Osteoblast (primary cell): ENCODE data around the gene SLC6A6. TPM values are rescaled to one million over a fixed set of nuclear protein-coding genes. Genes with fewer than 3 reads are reported as not detected.
A peak's percentile ranks its signal among the peaks of the same experiment; 100 is the strongest.

Experiments
- DNase-seq: peaks from one replicate; pipeline ENCODE4 v3.0.0; 2011; ENCODE audit warnings: low spot score, mixed read lengths; ENCODE audit not compliant: insufficient read length; ENCODE audit errors: missing footprints
- H2AFZ ChIP-seq: 2 replicates; pipeline ENCODE4 v1.6.0; 2011; ENCODE audit warnings: mild to moderate bottlenecking, low read length
- H3K27ac ChIP-seq: 2 replicates; pipeline ENCODE4 v1.5.1; 2011; ENCODE audit warnings: mild to moderate bottlenecking, low read depth, low read length, moderate library complexity
- H3K27me3 ChIP-seq: 2 replicates; pipeline ENCODE4 v1.6.0; 2012; ENCODE audit warnings: mild to moderate bottlenecking, control low read depth, inconsistent platforms, low read length, moderate library complexity; ENCODE audit not compliant: insufficient read depth
- H3K36me3 ChIP-seq: 2 replicates; pipeline ENCODE4 v1.5.1; 2011; ENCODE audit warnings: mild to moderate bottlenecking, low read length, control low read depth, moderate library complexity; ENCODE audit not compliant: insufficient read depth
- H3K4me1 ChIP-seq: 2 replicates; pipeline ENCODE4 v1.5.1; 2011; ENCODE audit warnings: mild to moderate bottlenecking, low read length, control low read depth, moderate library complexity; ENCODE audit not compliant: insufficient read depth
- H3K4me2 ChIP-seq: 2 replicates; pipeline ENCODE4 v1.6.0; 2011; ENCODE audit warnings: mild to moderate bottlenecking, low read length; ENCODE audit not compliant: insufficient read depth
- H3K4me3 ChIP-seq: fragments of 200-600 bp; sonication (generic); 3 replicates; pipeline ENCODE4 v1.5.1; 2012; ENCODE audit warnings: mild to moderate bottlenecking, low read length, inconsistent platforms; ENCODE audit not compliant: insufficient read depth
- H3K79me2 ChIP-seq: 2 replicates; pipeline ENCODE4 v1.6.0; 2012; ENCODE audit warnings: mild to moderate bottlenecking, low read length, control low read depth, inconsistent platforms; ENCODE audit not compliant: insufficient read depth
- H3K9me3 ChIP-seq: 2 replicates; pipeline ENCODE4 v1.5.1; 2011; ENCODE audit warnings: low read depth, low read length, control low read depth
- H4K20me1 ChIP-seq: 2 replicates; pipeline ENCODE4 v1.6.0; 2012; ENCODE audit warnings: mild to moderate bottlenecking, low read length, control low read depth; ENCODE audit not compliant: insufficient read depth
- CTCF ChIP-seq: IDR thresholded peaks from 2 replicates; pipeline ENCODE4 v1.5.1; 2011; ENCODE audit warnings: mild to moderate bottlenecking, low read depth, low read length, moderate library complexity; ENCODE audit errors: extremely low read depth
- total RNA-seq: library from RNA; depleted of rRNA; stranded (reverse); fragments of >200 nt; gene quantifications from 2 replicates; pipeline ENCODE4 v1.2.3, GENCODE V29; 2012

Gene SLC6A6
- total RNA-seq, 1 donor: 86.5 TPM

DNA sequence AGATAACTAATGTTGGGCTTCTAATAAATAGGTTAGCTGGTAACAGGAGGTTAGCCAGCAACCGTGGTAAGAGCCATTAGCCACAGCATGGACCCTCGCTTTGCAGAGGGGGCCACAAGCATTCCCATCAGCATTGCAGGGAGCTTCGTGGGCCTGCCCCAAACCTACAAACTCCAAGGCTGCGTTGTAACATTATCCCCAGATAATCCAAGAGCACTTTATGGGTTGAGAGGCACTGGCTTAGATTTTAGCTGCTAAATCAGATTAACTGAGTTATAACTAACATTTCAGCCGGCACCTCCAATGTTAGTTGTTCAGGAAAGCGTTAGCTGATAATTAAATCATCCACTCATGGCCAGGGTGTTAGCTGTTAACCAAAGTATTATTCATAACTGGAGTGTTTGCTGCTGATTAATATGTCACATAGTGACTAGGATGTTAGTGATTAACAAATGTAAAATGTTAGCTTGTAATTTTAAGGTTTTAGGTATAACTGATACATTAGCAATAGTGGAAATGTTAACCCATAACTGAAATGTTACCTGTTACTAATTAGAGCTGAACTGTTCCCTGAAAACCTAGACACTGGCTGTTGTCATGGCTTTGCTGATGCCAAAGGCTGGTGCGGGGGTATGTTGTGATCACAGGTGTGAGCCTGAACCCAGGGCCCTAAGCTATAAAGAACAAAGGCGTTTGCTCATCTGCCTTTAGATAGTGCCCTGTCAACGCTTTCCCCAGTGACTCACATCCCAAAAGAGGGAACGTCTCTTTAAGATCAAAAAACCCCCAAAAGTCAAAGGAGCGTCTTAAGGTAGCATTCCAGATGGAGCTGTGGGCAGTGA, 56.2 kb downstream of the SLC6A6 start:
- no peaks in the 10 kb centered on the region for H3K27me3 ChIP-seq
- no peak overlapping the region for H3K4me2 ChIP-seq
- H3K4me1 ChIP-seq: peaks cover 28% of the 10 kb centered on the region
- H3K36me3 ChIP-seq: peaks cover 86% of the 10 kb centered on the region
- H3K27ac ChIP-seq: peak overlapping the region; percentile 30
- no peak overlapping the region for H2AFZ ChIP-seq
- TF ChIP-seq CTCF: no peak
- H3K4me3 ChIP-seq: no peak overlapping the region
- DNase-seq: peak; percentile 57
- no peaks in the 10 kb centered on the region for H4K20me1 ChIP-seq
- H3K9me3 ChIP-seq: no peaks in the 10 kb centered on the region
- no peaks in the 10 kb centered on the region for H3K79me2 ChIP-seq

DNA sequence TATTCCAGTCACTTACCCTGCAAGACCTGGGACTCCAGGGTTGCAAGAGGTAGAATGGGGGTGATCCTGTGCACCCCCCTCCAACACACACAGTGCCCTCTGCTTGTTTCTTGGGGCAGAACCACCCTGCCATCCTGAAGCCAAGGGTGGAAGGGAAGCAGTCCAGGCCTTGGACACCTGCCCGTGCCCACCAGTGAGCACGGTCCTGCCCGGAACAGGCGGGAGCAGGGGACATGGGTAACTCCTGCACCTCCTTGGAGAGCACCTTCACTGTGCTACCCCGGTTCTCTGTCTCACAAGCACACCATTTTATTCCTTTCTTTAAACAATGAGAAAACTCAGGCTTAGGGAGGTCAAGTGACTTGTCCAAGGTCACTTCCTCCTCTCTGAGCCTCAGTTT, 57.0 kb downstream of the SLC6A6 start:
- Histone ChIP-seq H3K79me2 (no peaks in the 10 kb centered on the region), H3K27me3 (no peaks in the 10 kb centered on the region), H3K9me3 (no peaks in the 10 kb centered on the region), H3K4me2 (no peak overlapping the region), H4K20me1 (no peaks in the 10 kb centered on the region), H3K36me3 (peaks cover 85% of the 10 kb centered on the region), H3K27ac (peak overlapping the region; percentile 30), H2AFZ (no peak overlapping the region), H3K4me1 (peaks cover 28% of the 10 kb centered on the region), H3K4me3 (no peak overlapping the region)
- peak; percentile 65 for DNase-seq
- TF ChIP-seq CTCF: no peak

- no peaks in the 10 kb centered on the region for H4K20me1 ChIP-seq
- peaks cover 28% of the 10 kb centered on the region for H3K4me1 ChIP-seq
- no peak for DNase-seq
- peak overlapping the region; percentile 75 for H3K27ac ChIP-seq
- no peak overlapping the region for H3K4me3 ChIP-seq
- H3K79me2 ChIP-seq: no peaks in the 10 kb centered on the region
- no peak for TF ChIP-seq CTCF
- no peak overlapping the region for H3K4me2 ChIP-seq
- no peaks in the 10 kb centered on the region for H3K27me3 ChIP-seq
- H3K9me3 ChIP-seq: no peaks in the 10 kb centered on the region
- peaks cover 85% of the 10 kb centered on the region for H3K36me3 ChIP-seq
- H2AFZ ChIP-seq: no peak overlapping the region
Observed at GRCh38 chr3:14459787-14460186, 57.4 kb downstream of the SLC6A6 start.

DNA sequence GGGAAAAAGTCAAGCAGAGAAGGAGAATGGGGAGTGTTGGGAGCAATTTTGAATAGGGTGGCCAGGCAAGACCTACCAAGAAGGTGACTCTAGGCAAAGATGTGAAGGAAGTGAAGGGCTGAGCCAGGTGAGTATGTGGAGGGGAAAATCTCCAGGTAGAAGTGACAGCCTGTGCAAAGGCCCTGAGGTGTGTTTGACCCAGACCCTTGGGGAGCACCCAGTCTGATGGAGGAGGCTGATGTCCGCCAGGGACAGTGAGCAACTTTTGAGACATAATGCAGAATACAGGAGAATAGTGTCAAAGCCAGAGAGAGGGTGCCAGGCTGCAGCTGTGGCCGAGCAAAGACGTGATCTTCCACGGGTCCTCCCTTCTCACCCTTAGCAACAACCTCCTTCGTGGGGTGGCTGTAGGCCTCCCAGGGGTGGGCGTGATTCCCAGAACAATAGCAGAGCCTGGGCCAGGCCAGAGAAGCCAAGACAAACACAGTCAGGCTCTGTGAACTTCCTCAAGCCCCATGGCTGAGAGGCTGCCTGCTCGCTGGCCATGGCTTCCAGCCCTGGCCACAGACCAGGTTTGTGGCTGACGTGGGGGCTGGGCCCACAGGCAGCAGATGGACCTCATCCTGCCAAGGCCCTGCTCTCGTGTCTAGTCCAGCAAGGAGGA, 58.1 kb downstream of the SLC6A6 start:
- H3K9me3 ChIP-seq: no peaks in the 10 kb centered on the region
- TF ChIP-seq CTCF: no peak
- no peak overlapping the region for H3K4me3 ChIP-seq
- peaks cover 28% of the 10 kb centered on the region for H3K4me1 ChIP-seq
- peak overlapping the region; percentile 75 for H3K27ac ChIP-seq
- no peak overlapping the region for H3K4me2 ChIP-seq
- no peaks in the 10 kb centered on the region for H4K20me1 ChIP-seq
- DNase-seq: peak; percentile 98
- H3K79me2 ChIP-seq: no peaks in the 10 kb centered on the region
- H3K36me3 ChIP-seq: peaks cover 85% of the 10 kb centered on the region
- no peaks in the 10 kb centered on the region for H3K27me3 ChIP-seq
- no peak overlapping the region for H2AFZ ChIP-seq
